Measurements from ENCODE around the gene SUN2. TPM values are rescaled to one million over a fixed set of nuclear protein-coding genes. Genes with fewer than 3 reads are reported as not detected.
"Not testable (repeated sequence)": the region's sequence is repeated elsewhere in the genome, so short reads cannot be mapped to it uniquely, and the experiment has no call there.

Gene SUN2
- total RNA-seq (2014; rRNA removed; shearing (Covaris generic)), result 47.8 and 69.2 TPM in 2 replicates

- peak; percentile 83 for DNase-seq (ENCODE audit: low read depth)
Observed at GRCh38 chr22:38755911-38756532, at the start of gene SUN2. Gene SUN2, minus strand, starts transcription at chr22:38755998. Its CDS starts 3,370 bp downstream, at chr22:38752628.

GRCh38 chr22:38805041-38805593 is 49.3 kb upstream of the SUN2 start:
- not testable (repeated sequence) for DNase-seq (ENCODE audit: low read depth)

GRCh38 chr22:38802671-38803121 is 46.9 kb upstream of the SUN2 start:
- peak; percentile 90 for DNase-seq (ENCODE audit: low read depth)

- peak; percentile 71 for DNase-seq (ENCODE audit: low read depth)
Observed at GRCh38 chr22:38799265-38800002, 43.6 kb upstream of the SUN2 start.

GRCh38 chr22:38798496-38798895 is 42.7 kb upstream of the SUN2 start:
- DNase-seq (ENCODE audit: low read depth), result no peak

GRCh38 chr22:38796262-38796957 is 40.6 kb upstream of the SUN2 start:
- DNase-seq (ENCODE audit: low read depth), result peak; percentile 26

- DNase-seq (ENCODE audit: low read depth), result no peak
Observed at GRCh38 chr22:38795569-38795968, 39.8 kb upstream of the SUN2 start.

- peak; percentile 98 for DNase-seq (ENCODE audit: low read depth)
Observed at GRCh38 chr22:38793721-38794466, 38.1 kb upstream of the SUN2 start, which contains the start of gene DNAL4. Gene DNAL4, minus strand, starts transcription at chr22:38794143. Its CDS starts 11,412 bp downstream, at chr22:38782731.

- no peak for DNase-seq (ENCODE audit: low read depth)
Observed at GRCh38 chr22:38793317-38793716, 37.5 kb upstream of the SUN2 start.

GRCh38 chr22:38792833-38793232 is 37.0 kb upstream of the SUN2 start:
- DNase-seq (ENCODE audit: low read depth), result peak; percentile 57

GRCh38 chr22:38789606-38790005 is 33.8 kb upstream of the SUN2 start:
- DNase-seq (ENCODE audit: low read depth), result no peak

GRCh38 chr22:38788846-38789245 is 33.0 kb upstream of the SUN2 start:
- DNase-seq (ENCODE audit: low read depth), result no peak

GRCh38 chr22:38788021-38788816 is 32.4 kb upstream of the SUN2 start:
- peak; percentile 97 for DNase-seq (ENCODE audit: low read depth)

- no peak for DNase-seq (ENCODE audit: low read depth)
Observed at GRCh38 chr22:38786631-38787030, 30.8 kb upstream of the SUN2 start.

GRCh38 chr22:38784856-38785255 is 29.1 kb upstream of the SUN2 start:
- DNase-seq (ENCODE audit: low read depth), result no peak

GRCh38 chr22:38784035-38784434 is 28.2 kb upstream of the SUN2 start:
- DNase-seq (ENCODE audit: low read depth), result no peak

- no peak for DNase-seq (ENCODE audit: low read depth)
Observed at GRCh38 chr22:38783095-38783615, 27.4 kb upstream of the SUN2 start.

GRCh38 chr22:38782402-38783094 is 26.8 kb upstream of the SUN2 start:
- peak; percentile 66 for DNase-seq (ENCODE audit: low read depth)

GRCh38 chr22:38781033-38781432 is 25.2 kb upstream of the SUN2 start:
- DNase-seq (ENCODE audit: low read depth), result no peak

Data from RPMI7951 (cell line).